Superior temporal gyrus (tissue), 1 donor: ENCODE data around the gene CRYBB1.

Experiments
- DNase-seq: peaks from one replicate; pipeline ENCODE4 v3.0.0-alpha.2; 2016; ENCODE audit errors: extremely low spot score

The CRYBB1 gene

GRCh38 chr22:26577081-26577480 is 40.7 kb downstream of the CRYBB1 start:
- no peak for DNase-seq

DNA sequence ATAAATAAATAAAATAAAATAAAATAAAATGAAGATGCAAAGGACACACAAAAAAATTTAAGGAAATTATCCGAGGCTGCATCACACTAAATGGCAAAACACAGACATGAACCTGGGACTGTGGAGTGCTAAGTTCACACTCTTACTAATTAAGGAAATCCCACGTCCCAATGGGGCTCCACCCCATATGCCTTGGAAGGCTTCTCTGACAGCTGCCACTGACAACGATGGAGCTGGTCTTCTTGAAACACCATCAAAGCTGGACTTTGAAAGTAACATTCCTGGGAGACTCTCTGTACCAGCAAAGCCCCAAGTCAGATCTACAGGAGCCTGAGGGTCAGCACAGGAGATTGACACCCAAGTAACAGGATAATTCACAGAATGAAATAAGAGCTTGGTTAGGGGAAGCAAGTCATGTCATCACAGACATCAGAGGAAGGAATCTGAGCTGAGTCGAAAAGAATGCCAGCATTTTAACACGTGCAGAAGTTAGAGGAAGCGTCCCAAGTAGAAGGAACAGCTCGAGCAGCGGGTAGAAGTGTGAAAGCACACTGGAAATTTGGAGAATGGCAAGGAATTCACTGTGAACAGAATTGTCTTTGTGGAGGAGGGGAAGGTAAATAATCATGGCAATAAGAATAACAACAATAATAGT is 41.7 kb downstream of the CRYBB1 start:
- DNase-seq = no peak

DNA sequence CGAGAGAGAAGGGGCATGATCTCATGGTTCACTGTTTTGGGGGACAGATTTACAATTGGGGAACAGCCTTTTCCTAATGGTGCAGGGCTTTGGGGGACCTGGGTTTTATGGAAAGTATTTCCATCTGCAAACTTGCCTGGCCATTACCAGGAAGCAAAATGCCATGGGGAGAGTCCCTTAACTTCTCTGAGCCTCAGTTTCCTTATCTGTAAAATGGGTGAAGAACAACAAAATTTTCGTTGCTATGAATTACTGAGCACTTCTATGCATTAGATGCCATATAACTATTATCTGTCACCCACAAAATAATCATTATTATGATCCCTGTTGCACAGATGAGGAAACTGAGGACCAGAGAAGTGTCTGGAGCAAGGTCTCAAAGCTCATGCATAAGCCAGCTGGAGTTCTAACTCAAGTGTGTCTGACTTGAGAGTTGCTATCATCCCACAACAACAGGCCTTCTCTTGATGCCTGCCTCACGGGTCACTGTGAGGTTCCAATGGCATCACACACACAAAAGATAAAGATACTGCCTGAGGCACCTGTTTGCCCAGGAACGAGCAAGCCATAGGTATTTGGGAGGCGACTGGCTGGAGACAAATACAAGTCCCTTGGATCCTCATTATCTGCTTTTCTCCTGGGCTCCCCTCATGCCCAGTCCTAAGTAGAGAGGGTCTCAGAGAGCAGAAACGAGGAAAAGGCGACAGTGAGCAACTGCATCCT is 43.7 kb downstream of the CRYBB1 start:
- no peak for DNase-seq

DNA sequence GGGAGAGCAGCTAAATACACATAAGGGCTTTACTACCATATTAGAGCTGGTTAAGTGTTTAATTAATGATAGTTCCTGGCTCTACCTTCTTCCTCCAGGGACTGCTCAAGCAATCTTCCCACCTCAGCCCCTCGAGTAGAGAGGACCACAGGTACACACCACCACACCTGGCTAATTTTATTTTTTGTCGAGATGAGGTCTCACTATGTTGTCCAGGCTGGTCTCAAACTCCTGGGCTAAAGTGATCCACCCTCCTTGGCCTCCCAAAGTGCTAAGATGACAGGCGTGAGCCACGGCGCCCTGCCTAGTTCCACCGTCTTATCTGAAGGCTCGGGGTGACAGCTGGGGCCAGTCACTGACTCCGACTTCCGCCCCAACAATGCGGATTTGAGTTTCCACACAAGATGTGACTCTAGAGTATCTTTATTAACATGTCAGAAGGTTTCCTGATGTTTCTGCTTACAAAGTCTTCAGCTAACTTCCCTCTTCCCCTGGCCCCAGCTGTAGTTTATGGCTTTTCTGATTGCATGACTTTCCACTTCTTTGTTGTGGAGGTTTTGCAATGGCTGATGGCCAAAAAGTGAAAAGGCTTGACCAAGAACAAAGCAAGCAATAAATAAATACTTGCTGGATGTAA is 44.7 kb downstream of the CRYBB1 start:
- DNase-seq = no peak

DNA sequence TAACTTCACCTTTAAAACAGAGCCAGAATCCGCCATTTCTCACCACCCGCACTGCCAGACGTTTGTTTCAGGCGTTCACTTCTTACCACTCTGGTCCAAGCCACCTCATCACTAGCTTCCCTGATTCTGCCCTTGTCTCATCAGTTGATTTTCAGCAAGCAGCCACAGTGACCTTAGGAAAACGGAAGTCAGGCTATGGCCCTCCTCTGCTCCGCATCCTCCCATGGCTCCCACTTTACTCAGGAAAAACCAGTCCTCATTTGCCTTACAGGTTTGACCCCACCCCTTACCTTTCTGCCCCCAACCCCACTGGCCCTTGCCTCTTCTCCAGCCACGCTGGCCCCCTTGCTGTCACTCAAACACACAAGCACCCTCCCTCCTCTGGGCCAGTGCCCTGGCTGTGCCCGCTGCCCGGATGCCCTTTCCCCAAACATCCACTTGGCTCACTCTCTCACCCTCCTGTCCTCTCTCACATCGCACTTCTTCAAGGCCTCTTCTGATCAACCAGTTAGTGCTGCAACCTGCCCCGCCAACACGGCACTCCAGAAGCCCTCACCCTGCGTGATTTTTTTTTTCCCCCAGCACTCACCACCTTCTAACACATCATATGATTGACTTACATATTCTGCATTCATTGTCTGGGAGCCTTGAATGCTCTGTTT is 46.8 kb downstream of the CRYBB1 start:
- no peak for DNase-seq

GRCh38 chr22:26570115-26570514 is 47.7 kb downstream of the CRYBB1 start:
- no peak for DNase-seq

DNA sequence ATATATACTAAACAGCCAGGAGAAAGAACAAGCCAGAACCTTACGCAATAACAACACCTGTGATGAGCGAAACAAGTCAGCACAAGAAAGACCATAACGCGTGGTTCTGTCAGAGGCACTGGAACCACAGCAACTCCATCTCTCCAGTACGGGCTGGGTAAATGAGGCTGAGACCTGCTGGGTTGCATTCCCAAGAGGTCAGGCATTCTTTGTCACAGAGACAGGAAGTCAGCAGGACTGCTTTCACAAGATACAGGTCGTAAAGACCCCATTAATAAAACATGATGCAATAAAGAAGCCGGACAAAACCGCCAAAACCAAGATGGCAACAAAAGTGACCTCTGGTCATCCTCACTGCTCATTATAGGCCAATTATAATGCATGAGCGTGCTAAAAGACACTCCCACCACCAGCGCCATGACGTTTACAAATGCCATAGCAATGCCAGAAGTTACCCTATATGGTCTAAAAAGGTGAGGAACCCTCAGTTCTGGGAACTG is 49.6 kb downstream of the CRYBB1 start:
- no peak for DNase-seq

DNA sequence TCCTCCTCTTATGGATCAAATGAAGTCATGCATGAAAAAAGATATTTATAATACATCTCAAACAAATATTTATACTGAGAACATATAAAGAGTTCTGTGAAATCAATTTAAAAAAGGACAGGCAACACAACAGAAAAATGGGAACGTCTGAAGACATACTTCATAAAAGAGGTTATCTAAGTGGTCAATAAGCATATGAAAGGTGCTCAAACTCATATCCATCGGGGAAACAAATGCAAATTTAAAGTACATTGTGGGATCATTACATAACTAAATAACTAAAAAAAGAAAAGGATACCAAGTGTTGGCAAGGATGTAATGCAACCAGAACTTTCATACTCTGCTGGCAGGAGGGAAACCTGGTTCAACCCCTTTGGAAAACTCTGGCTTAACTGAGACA is 50.2 kb downstream of the CRYBB1 start:
- no peak for DNase-seq

- DNase-seq = no peak
Observed at GRCh38 chr22:26566994-26567393, 50.8 kb downstream of the CRYBB1 start.

- no peak for DNase-seq
Observed at GRCh38 chr22:26565889-26566288, 51.9 kb downstream of the CRYBB1 start.

- no peak for DNase-seq
Observed at GRCh38 chr22:26565181-26565580, 52.6 kb downstream of the CRYBB1 start.

DNA sequence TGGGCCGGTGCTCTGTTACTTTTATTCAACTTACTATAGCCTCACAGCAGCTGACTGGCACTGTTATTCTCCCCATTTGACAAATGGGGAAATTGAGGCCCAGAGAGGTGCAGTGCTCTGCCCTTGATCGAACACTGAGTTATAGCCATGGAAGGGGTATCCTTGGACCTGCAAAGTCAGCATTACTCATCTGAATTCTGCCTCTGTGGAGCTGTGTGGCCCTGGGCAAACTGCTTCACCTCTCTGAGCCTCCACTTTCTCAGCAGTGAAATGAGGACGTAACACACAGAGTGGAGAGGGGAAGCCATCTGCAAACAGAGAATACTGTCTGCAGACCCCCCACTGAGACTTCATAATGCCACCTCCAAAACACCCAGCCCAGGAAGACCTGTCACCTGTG is 53.2 kb downstream of the CRYBB1 start:
- DNase-seq = no peak

GRCh38 chr22:26564181-26564580 is 53.6 kb downstream of the CRYBB1 start:
- no peak for DNase-seq

- DNase-seq = no peak
Observed at GRCh38 chr22:26563022-26563421, 54.8 kb downstream of the CRYBB1 start.

DNA sequence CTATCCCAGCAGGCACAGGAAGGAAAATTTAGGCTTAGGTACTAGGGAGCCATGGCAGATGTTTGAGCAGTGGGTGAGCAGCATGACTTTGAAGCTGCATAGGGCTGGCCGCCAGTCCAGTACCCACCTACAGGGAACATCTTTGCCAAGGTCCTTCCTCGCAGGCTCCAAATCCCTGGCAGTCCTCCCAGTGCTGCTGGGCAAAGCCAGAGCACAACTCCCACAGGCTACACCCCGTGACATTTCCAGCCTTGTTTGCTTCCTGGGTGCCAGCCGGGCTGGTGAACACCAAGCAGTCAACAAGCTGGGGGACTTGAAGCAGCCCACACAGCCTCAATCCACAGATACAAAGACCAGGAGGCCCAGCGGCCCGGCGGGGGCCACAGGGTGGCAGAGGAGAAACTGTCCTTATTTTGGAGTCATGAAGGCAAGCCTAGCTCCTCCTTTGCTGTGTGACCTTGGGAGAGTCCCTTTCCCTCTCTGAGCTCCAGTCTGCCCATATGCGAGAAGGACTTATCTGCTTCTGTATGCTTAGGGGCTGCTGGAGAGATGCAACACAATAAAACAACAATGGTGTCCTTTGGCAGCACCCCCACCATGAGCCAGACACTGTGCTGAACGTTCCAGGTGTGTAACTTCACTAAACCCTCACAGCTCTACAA is 55.9 kb downstream of the CRYBB1 start:
- DNase-seq = no peak

DNA sequence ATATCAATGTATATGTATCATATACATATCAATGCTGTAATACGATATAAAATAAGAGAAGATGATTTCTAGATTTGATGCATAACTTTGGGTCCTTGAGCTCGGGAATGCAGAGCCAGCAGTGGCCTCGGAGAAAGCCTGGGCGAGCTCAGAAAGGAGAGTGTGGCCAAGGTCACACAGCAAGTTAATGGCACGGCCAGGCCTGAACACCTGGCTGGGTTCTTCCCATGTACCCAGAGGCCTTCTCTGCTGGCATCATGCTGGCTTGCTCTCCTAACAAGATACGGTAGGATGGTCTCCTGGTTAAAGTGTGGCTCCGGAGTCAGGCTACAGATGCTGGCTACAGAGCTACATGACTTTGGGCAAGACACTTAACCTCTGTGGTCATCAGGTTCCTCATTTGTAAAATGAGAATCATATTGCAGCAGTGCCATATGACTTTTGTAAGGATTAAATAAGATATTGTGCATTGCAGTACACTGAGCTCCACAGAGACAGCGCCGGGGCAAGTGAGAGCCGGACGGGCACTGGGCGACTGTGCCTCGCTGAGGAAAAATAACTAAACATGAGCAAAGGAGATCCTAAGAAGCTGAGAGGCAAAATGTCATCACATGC is 57.8 kb downstream of the CRYBB1 start:
- no peak for DNase-seq

GRCh38 chr22:26558248-26558895 is 59.5 kb downstream of the CRYBB1 start:
- DNase-seq = no peak

DNA sequence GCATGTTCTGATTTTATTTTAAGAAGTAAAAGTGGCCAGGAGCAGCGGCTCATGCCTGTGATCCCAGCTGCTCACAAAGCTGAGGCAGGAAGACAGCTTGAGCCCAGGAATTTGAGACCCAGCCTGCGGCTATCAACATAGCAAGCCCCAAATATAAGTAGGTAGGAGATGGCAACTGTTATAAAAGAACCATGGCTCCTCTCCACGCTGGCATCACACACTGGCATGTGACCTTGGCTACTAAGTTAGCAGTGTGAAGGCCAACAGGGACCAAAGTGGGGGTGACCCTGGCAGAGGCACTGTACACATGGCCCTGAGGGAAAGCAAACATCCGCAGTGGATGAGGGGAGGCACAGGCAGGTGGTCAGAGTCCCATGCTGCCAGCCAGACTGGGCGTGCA is 60.9 kb downstream of the CRYBB1 start:
- no peak for DNase-seq

- DNase-seq = no peak
Observed at GRCh38 chr22:26555478-26555877, 62.3 kb downstream of the CRYBB1 start.

DNA sequence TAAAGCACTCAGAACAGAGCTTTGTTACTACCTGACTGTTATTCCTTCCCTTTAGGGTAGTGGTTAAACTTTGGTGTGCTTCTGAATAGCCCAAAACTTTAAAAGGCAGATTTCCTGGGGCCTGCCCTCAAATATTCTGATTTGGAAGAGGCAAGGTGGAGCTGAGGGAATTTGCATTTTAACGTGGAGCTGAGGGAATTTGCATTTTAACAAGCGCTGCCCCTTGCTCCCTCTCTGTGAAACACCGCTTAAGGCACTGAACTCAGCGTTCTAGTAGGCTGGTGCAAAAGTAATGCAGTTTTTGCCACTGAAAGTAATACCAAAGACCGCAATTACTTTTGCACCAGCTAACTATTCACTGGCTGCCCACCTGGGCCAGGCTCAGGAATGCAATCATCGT is 62.9 kb downstream of the CRYBB1 start:
- no peak for DNase-seq
